K562 (cell line): Measurements from ENCODE around the gene GASK1B. TPM values are rescaled to one million over a fixed set of nuclear protein-coding genes. Genes with fewer than 3 reads are reported as not detected.

Experiments
- ARID1B ChIP-seq: fragments of 450-650 bp; IDR thresholded peaks from 2 replicates; pipeline ENCODE4 v1.6.1; 2016; ENCODE audit warnings: antibody characterized with exemption, mild to moderate bottlenecking, inconsistent platforms
- CCAR2 ChIP-seq: fragments of 200-400 bp; formaldehyde crosslinking; IDR thresholded peaks from 2 replicates; pipeline ENCODE4 v1.6.1; 2017; ENCODE audit warnings: mild to moderate bottlenecking, low read depth, low read length
- CHD1 ChIP-seq: fragments of 200-600 bp; sonication (generic); IDR thresholded peaks from one replicate; pipeline ENCODE4 v1.6.1; 2012; ENCODE audit warnings: mild to moderate bottlenecking, moderate library complexity, low read length, inconsistent platforms
- CREB1 ChIP-seq, 2 experiments: sonication (generic) in 1 of 2; formaldehyde crosslinking in 1 of 2; IDR thresholded peaks; 2 replicates each; pipeline versions ENCODE4 v1.6.1 to v1.8.0; 2012 to 2022; ENCODE audit warnings: inconsistent platforms in 1 of 2, mild to moderate bottlenecking in 1 of 2, missing genetic modification reagents in 1 of 2, moderate library complexity in 1 of 2
- CREB3L1 ChIP-seq: fragments of 450-650 bp; IDR thresholded peaks from 2 replicates; pipeline ENCODE4 v1.6.1; 2014; ENCODE audit warnings: low read depth, mild to moderate bottlenecking, moderate library complexity, borderline replicate concordance
- CXXC5 ChIP-seq: fragments of 250-450 bp; sonication (Bioruptor Pico); IDR thresholded peaks from 2 replicates; pipeline ENCODE4 v1.8.0; 2022; ENCODE audit warnings: inconsistent platforms, mild to moderate bottlenecking, moderate library complexity
- EP400 ChIP-seq: fragments of 450-650 bp; IDR thresholded peaks from 2 replicates; pipeline ENCODE4 v1.6.1; 2017; ENCODE audit warnings: antibody characterized with exemption, mild to moderate bottlenecking, moderate library complexity
- GABPA ChIP-seq: fragments of 200-800 bp; sonication (Bioruptor generic); conservative IDR thresholded peaks from 2 replicates; pipeline ENCODE4 v1.6.1; 2016; ENCODE audit warnings: low read depth, missing genetic modification characterization, missing compliant biosample characterization
- HCFC1 ChIP-seq: IDR thresholded peaks from 2 replicates; pipeline ENCODE4 v1.6.1; 2012; ENCODE audit warnings: low read depth, low read length, improper control_type of control experiment
- JUN ChIP-seq, 2 experiments: sonication (generic) in 1 of 2; formaldehyde crosslinking in 1 of 2; IDR thresholded peaks; 2 replicates each; pipeline versions ENCODE4 v1.6.1 to v1.8.0; 2012 to 2022; ENCODE audit warnings: borderline replicate concordance in 2 of 2, mild to moderate bottlenecking in 2 of 2, improper control_type of control experiment in 1 of 2, low read depth in 1 of 2, low read length in 1 of 2, missing genetic modification reagents in 1 of 2
- KLF16 ChIP-seq: IDR thresholded peaks from 2 replicates; pipeline ENCODE4 v1.6.1; 2016; ENCODE audit warnings: antibody characterized with exemption
- LEF1 ChIP-seq: fragments of 450-650 bp; IDR thresholded peaks from 2 replicates; pipeline ENCODE4 v1.6.1; 2016; ENCODE audit warnings: mild to moderate bottlenecking
- MAFK ChIP-seq: IDR thresholded peaks from 2 replicates; pipeline ENCODE4 v1.6.1; 2011; ENCODE audit warnings: low read length, improper control_type of control experiment
- PTBP1 ChIP-seq: fragments of 200-400 bp; formaldehyde crosslinking; IDR thresholded peaks from 2 replicates; pipeline ENCODE4 v1.6.1; 2017; ENCODE audit warnings: low read depth, low read length
- RBFOX2 ChIP-seq: fragments of 200-400 bp; formaldehyde crosslinking; IDR thresholded peaks from 2 replicates; pipeline ENCODE4 v1.6.1; 2017; ENCODE audit warnings: low read depth, mild to moderate bottlenecking, low read length, moderate library complexity
- RBM39 ChIP-seq: fragments of 200-400 bp; formaldehyde crosslinking; optimal IDR thresholded peaks from 2 replicates; pipeline ENCODE3; 2018; ENCODE audit warnings: low read depth, low read length
- SIN3A ChIP-seq, 2 experiments: fragments of 150-350 bp in 1 of 2; IDR thresholded peaks; 2 replicates each; pipeline ENCODE4 v1.6.1; 2011 to 2016; ENCODE audit warnings: borderline replicate concordance in 2 of 2, low read depth in 2 of 2, low read length in 2 of 2, mild to moderate bottlenecking in 2 of 2, moderate library complexity in 2 of 2; ENCODE audit not compliant: control insufficient read depth in 1 of 2
- SMARCA4 ChIP-seq: fragments of 450-650 bp; IDR thresholded peaks from 2 replicates; pipeline ENCODE4 v1.6.1; 2016
- SRSF3 ChIP-seq: fragments of 200-400 bp; formaldehyde crosslinking; IDR thresholded peaks from 2 replicates; pipeline ENCODE4 v1.6.1; 2016; ENCODE audit warnings: mild to moderate bottlenecking, low read length, moderate library complexity; ENCODE audit not compliant: insufficient read depth
- SUPT5H ChIP-seq: fragments of 450-650 bp; IDR thresholded peaks from 2 replicates; pipeline ENCODE4 v1.6.1; 2016
- TCFL5 ChIP-seq: fragments of 250-450 bp; sonication (Bioruptor Pico); conservative IDR thresholded peaks from 2 replicates; pipeline ENCODE4 v1.6.1; 2021; ENCODE audit warnings: mild to moderate bottlenecking, moderate library complexity, matching md5 sums
- YBX1 ChIP-seq: fragments of 450-650 bp; IDR thresholded peaks from 2 replicates; pipeline ENCODE4 v1.7.1; 2016; ENCODE audit warnings: mild to moderate bottlenecking
- ZC3H8 ChIP-seq: fragments of 450-650 bp; IDR thresholded peaks from 2 replicates; pipeline ENCODE4 v1.6.1; 2017
- ZNF639 ChIP-seq, 2 experiments: fragments of 200-800 bp in 1 of 2; sonication (Bioruptor generic) in 1 of 2; sonication (generic) in 1 of 2; formaldehyde crosslinking in 1 of 2; IDR thresholded peaks in 1 of 2; conservative IDR thresholded peaks in 1 of 2; 2 replicates each; pipeline versions ENCODE4 v1.5.0 to v1.6.1; 2016 to 2020; ENCODE audit warnings: missing compliant biosample characterization in 1 of 2, missing genetic modification characterization in 1 of 2, missing genetic modification reagents in 1 of 2
- ZNF77 ChIP-seq: fragments of 250-450 bp; sonication (Bioruptor Pico); IDR thresholded peaks from 2 replicates; pipeline ENCODE4 v1.5.0; 2020
- polyA plus RNA-seq, 8 experiments: library from polyadenylated mRNA; depleted of rRNA in 4 of 8; stranded (reverse) in 5 of 8; unstranded in 3 of 8; fragments of >200 nt; fragmentation: Nextera tagmentation in 2 of 8; fragmentation: Illumina TruSeq in 1 of 8; extraction: Ambion mirVana in 2 of 8; extraction: Trizol in 1 of 8; gene quantifications; 2 replicates each; pipeline versions ENCODE4 v1.2.1 to v1.2.3, GENCODE V29; 2011 to 2014; ENCODE audit warnings: inconsistent platforms in 1 of 8, missing spikeins in 1 of 8
- total RNA-seq, 7 experiments: library from RNA; depleted of rRNA in 6 of 7; stranded (reverse); fragments of >200 nt in 6 of 7; fragmentation: Illumina TruSeq in 2 of 7; extraction: Trizol in 2 of 7; gene quantifications; 2 replicates each; pipeline versions ENCODE4 v1.2.1 to v1.2.3, GENCODE V29; 2011 to 2021; ENCODE audit warnings: low replicate concordance in 1 of 7

The GASK1B gene
- total and polyA plus RNA-seq, 9 of the 15 experiments (the other 6 are each of a cell fraction or from before 2014, with no cell fraction given): 0.13 to 1.2 (median 0.61) TPM

DNA sequence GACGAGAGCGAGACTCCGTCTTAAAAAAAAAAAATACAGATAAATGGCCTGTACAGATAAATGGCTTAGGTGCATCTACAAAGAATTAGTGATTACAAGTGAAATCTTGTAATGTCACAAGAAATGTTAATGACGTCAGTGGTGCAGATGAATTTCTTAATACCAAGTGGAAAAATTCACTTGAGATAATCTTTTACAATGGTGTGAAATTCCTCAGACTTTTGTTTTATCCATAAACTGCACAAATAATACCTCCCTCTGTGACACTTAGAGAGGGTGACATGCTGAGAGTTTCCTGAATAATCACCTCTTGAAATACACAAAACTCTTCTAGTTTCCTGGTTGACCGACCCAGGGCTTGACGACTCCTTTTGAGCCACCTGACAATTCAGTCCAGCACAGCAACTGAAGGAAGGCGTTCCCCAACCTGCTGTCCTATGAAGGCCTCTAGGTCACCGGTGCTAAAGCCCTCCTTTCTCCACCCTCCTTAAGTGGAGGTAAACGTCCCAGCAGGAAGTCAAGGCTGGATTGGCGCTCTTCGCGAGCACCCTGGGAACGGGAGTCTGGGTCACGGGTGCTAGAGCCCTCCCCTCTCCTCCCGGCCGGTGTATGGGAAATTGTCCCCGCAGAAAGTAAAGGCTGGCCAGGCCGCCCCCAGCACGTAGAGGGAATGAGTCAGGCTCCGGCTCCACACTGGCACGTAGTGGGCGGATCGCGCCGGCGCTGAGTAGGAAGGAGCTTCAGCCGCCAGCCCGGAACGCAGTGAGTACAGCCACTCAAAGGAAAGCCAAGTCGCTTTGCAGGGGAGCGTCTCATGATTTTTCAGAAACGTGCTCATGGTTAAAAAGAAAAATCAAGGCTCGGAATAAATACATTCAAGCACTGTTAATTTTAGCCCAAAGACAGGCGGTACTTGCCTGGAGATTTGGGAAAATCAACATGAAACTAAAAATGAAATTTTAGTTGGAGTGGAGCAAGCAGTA, 37.3 kb upstream of the GASK1B start, which contains the start of gene TMEM144 (continued):
- TF ChIP-seq SUPT5H (peak; percentile 80), CREB1 (IDR thresholded peaks at IDR 0.05) (peak; percentile 11; the same call in 1 of the 2 replicates), CREB1 (CRISPR knock-in tag; IDR thresholded peaks at IDR 0.05) (no peak), CHD1 (peak; percentile 53), RBFOX2 (peak; percentile 88), HCFC1 (peak; percentile 37; the same call in 1 of the 2 replicates), LEF1 (0 out of 2 replicates have a peak, but pooled peaks have one; percentile 53), TCFL5 (CRISPR knock-in tag) (no peak), ZC3H8 (no peak), RBM39 (no peak), YBX1 (no peak), KLF16 (no peak), CCAR2 (no peak), MAFK (0 out of 2 replicates have a peak, but pooled peaks have one; percentile 14), SIN3A (IDR thresholded peaks at IDR 0.05; ENCODE audit: borderline replicate concordance in 2 of 2, control insufficient read depth in 1 of 2, low read depth in 2 of 2, low read length in 2 of 2) (0 out of 4 replicates have a peak, but pooled peaks of 1 of the 2 experiments have one; percentile 24), ARID1B (peak; percentile 58), CREB3L1 (peak; percentile 50; the same call in 1 of the 2 replicates), SRSF3 (no peak), EP400 (peak; percentile 53; the same call in 1 of the 2 replicates), SMARCA4 (peak; percentile 67), PTBP1 (no peak), GABPA (tag) (peak; percentile 55), CXXC5 (CRISPR knock-in tag) (peak; percentile 76), JUN (IDR thresholded peaks at IDR 0.05; ENCODE audit: borderline replicate concordance, low read depth, low read length) (peak; percentile 70), JUN (CRISPR knock-in tag; IDR thresholded peaks at IDR 0.05; ENCODE audit: borderline replicate concordance) (no peak), ZNF639 (CRISPR knock-in tag; conservative IDR thresholded peaks at IDR 0.05 in 1 of 2, IDR thresholded peaks at IDR 0.05 in 1 of 2) (peak in 1 of 2 experiments; percentile 33; a peak in 1 of 4 replicates), ZNF77 (CRISPR knock-in tag) (no peak)
